Liver (tissue), 1 donor: ENCODE measurements around the gene SYNPO.

Source experiments
- REST ChIP-seq: IDR thresholded peaks from 2 replicates; pipeline ENCODE4 v1.6.1; 2016; ENCODE audit warnings: antibody characterized with exemption, mild to moderate bottlenecking
- YY1 ChIP-seq: IDR thresholded peaks from 2 replicates; pipeline ENCODE4 v1.6.1; 2016; ENCODE audit warnings: antibody characterized with exemption, mild to moderate bottlenecking

GRCh38 chr5:150614661-150615060 lies 25.8 kb upstream of the SYNPO start:
- TF ChIP-seq YY1 (no peak), REST (no peak)
